HepG2 (cell line): ENCODE measurements around the gene ARHGEF1. TPM values are rescaled to one million over a fixed set of nuclear protein-coding genes. Genes with fewer than 3 reads are reported as not detected.

ENCODE experiments used
- ATAC-seq: fragments of 200-7000 bp; cut with Tn5 transposase; 3 replicates; pipeline ENCODE4 v1.9.1; 2020; ENCODE audit warnings: mild to moderate bottlenecking, moderate library complexity
- BruUV-seq: library from RNA; stranded (reverse); fragments of 400-500 nt; replicated peaks from 2 replicates; lab custom pipeline; 2021; lab: Mats Ljungman, UMichigan
- CTCF ChIA-PET: fragments of 300-600 bp; formaldehyde crosslinking; extraction: SDS; loops from one replicate; lab custom pipeline; 2021; ENCODE audit warnings: low total read pairs, inconsistent platforms, low intra/inter-chr PET ratio; lab: Yijun Ruan, JAX
- POLR2A ChIA-PET: fragments of 350-600 bp; sonication (Branson Sonifier 250); formaldehyde crosslinking; loops from one replicate; lab custom pipeline; 2020; ENCODE audit warnings: antibody characterized with exemption, inconsistent platforms; lab: Yijun Ruan, JAX
- DNase-seq: peaks from one replicate; pipeline ENCODE4 v3.0.0-alpha.2; 2015; ENCODE audit warnings: low spot score
- FAIRE-seq: peaks from 3 replicates; lab custom pipeline; 2011; peaks lifted over from hg19 to GRCh38; lab: Jason Lieb, UNC
- H2AFZ ChIP-seq: one replicate; pipeline ENCODE4 v1.6.1; 2011; ENCODE audit warnings: low read length, inconsistent platforms
- H3K27ac ChIP-seq: fragments of 300-600 bp; 3 replicates; pipeline ENCODE4 v1.8.0; 2011; ENCODE audit warnings: mixed run types, mild to moderate bottlenecking, mixed read lengths, low read length, inconsistent platforms; ENCODE audit not compliant: insufficient read depth; ENCODE audit errors: extremely low read length
- H3K27me3 ChIP-seq, 2 experiments: fragments of 200-600 bp in 1 of 2; 2 replicates in 1 of 2; 3 replicates in 1 of 2; pipeline versions ENCODE4 v1.6.0 to v1.8.0; 2011; ENCODE audit warnings: low read length in 2 of 2, mild to moderate bottlenecking in 2 of 2, moderate library complexity in 2 of 2, inconsistent platforms in 1 of 2; ENCODE audit not compliant: insufficient read depth in 2 of 2, control insufficient read depth in 1 of 2
- H3K36me3 ChIP-seq, 2 experiments: fragments of 200-600 bp in 1 of 2; replicated peaks in 1 of 2; 2 replicates in 1 of 2; 3 replicates in 1 of 2; pipeline versions ENCODE4 v1.5.1 to v1.8.0; 2011; ENCODE audit warnings: low read length in 2 of 2, inconsistent platforms in 1 of 2; ENCODE audit not compliant: insufficient read depth in 2 of 2, control insufficient read depth in 1 of 2
- H3K4me1 ChIP-seq: 2 replicates; pipeline ENCODE4 v1.5.1; 2012; ENCODE audit warnings: low read length, inconsistent platforms; ENCODE audit not compliant: insufficient read depth
- H3K4me2 ChIP-seq: 2 replicates; pipeline ENCODE4 v1.6.0; 2011; ENCODE audit warnings: low read depth, low read length, inconsistent platforms
- H3K4me3 ChIP-seq, 3 experiments: fragments of 200-600 bp in 1 of 3; sonication (generic), shearing (Covaris generic) in 1 of 3; replicated peaks in 1 of 3; 2 replicates each; pipeline ENCODE4 v1.5.1; 2011 to 2016; ENCODE audit warnings: low read length in 3 of 3, inconsistent platforms in 2 of 3, low read depth in 2 of 3, mild to moderate bottlenecking in 2 of 3, control low read depth in 1 of 3, mixed read lengths in 1 of 3; ENCODE audit not compliant: insufficient read depth in 1 of 3
- H3K79me2 ChIP-seq: one replicate; pipeline ENCODE4 v1.6.1; 2011; ENCODE audit warnings: low read length, inconsistent platforms; ENCODE audit not compliant: insufficient read depth
- H3K9ac ChIP-seq: 2 replicates; pipeline ENCODE4 v1.6.0; 2011; ENCODE audit warnings: mild to moderate bottlenecking, low read depth, low read length, inconsistent platforms; ENCODE audit not compliant: insufficient read depth
- H3K9me3 ChIP-seq: 2 replicates; pipeline ENCODE4 v1.5.1; 2012; ENCODE audit warnings: mild to moderate bottlenecking, low read length
- H4K20me1 ChIP-seq: 2 replicates; pipeline ENCODE4 v1.6.0; 2011; ENCODE audit warnings: inconsistent platforms, mild to moderate bottlenecking, low read length, moderate library complexity; ENCODE audit not compliant: insufficient read depth
- BCL3 ChIP-seq: sonication (generic); formaldehyde crosslinking; IDR thresholded peaks from 2 replicates; pipeline ENCODE4 v1.5.1; 2020; ENCODE audit warnings: mild to moderate bottlenecking, missing genetic modification reagents, moderate library complexity
- KLF11 ChIP-seq: IDR thresholded peaks from 2 replicates; pipeline ENCODE4 v1.6.1; 2016; ENCODE audit warnings: missing compliant biosample characterization
- KLF13 ChIP-seq: sonication (generic); formaldehyde crosslinking; IDR thresholded peaks from 2 replicates; pipeline ENCODE4 v1.4.0; 2020; ENCODE audit warnings: mild to moderate bottlenecking, missing genetic modification reagents
- ZNF225 ChIP-seq: sonication (generic); formaldehyde crosslinking; IDR thresholded peaks from 2 replicates; pipeline ENCODE4 v1.4.0; 2020; ENCODE audit warnings: mild to moderate bottlenecking, missing genetic modification reagents
- ZNF263 ChIP-seq: sonication (generic); formaldehyde crosslinking; IDR thresholded peaks from 2 replicates; pipeline ENCODE4 v1.4.0; 2020; ENCODE audit warnings: missing genetic modification reagents
- ZNF510 ChIP-seq: sonication (generic); formaldehyde crosslinking; IDR thresholded peaks from 2 replicates; pipeline ENCODE4 v1.4.0; 2020; ENCODE audit warnings: low read depth, mild to moderate bottlenecking, missing genetic modification reagents
- ZNF646 ChIP-seq: sonication (generic); formaldehyde crosslinking; IDR thresholded peaks from 2 replicates; pipeline ENCODE4 v1.9.0; 2021; ENCODE audit warnings: mild to moderate bottlenecking, missing genetic modification reagents
- ZNF747 ChIP-seq: sonication (generic); formaldehyde crosslinking; IDR thresholded peaks from 2 replicates; pipeline ENCODE4 v1.8.1; 2023; ENCODE audit warnings: missing genetic modification reagents, mild to moderate bottlenecking, borderline replicate concordance
- ZNF839 ChIP-seq: sonication (generic); formaldehyde crosslinking; IDR thresholded peaks from 2 replicates; pipeline ENCODE4 v1.4.0; 2020; ENCODE audit warnings: missing genetic modification reagents, mild to moderate bottlenecking, borderline replicate concordance
- WGBS: methylation state at CpG from one replicate; pipeline ENCODE4 v1.1.6; 2017; ENCODE audit warnings: low lambda C conversion rate; 5-methylcytosine and 5-hydroxymethylcytosine counted together
- in situ Hi-C: cut with HindIII; loops from 2 replicates; pipeline ENCODE4 v1.10.0; 2017; ENCODE audit warnings: low pct_unique_long_range_greater_than_20kb; ENCODE audit not compliant: extremely low pct_ligation_motif_present
- intact Hi-C: fragments of 100-400 bp; cut with micrococcal nuclease; formaldehyde crosslinking; loops from one replicate; pipeline ENCODE4 v1.10.0; 2022; ENCODE audit not compliant: unreplicated experiment
- polyA plus RNA-seq, 8 experiments: library from polyadenylated mRNA; depleted of rRNA in 3 of 8; stranded (reverse) in 7 of 8; unstranded in 1 of 8; fragments of >200 nt; fragmentation: Illumina TruSeq in 4 of 8; extraction: Trizol in 4 of 8; gene quantifications; 2 replicates each; pipeline versions ENCODE4 v1.2.1 to v1.2.3, GENCODE V29; 2011 to 2016; ENCODE audit warnings: low read depth in 4 of 8, missing spikeins in 1 of 8, mixed read lengths in 1 of 8; ENCODE audit not compliant: insufficient read depth in 1 of 8
- total RNA-seq, 5 experiments: library from RNA; depleted of rRNA; stranded (reverse); fragments of >200 nt; fragmentation: Illumina TruSeq; extraction: Trizol; gene quantifications; 2 replicates each; pipeline ENCODE4 v1.2.3, GENCODE V29; 2016; ENCODE audit warnings: low read depth in 1 of 5

Gene ARHGEF1
- total and polyA plus RNA-seq, 2 of the 13 experiments (the other 11 are each of a cell fraction or from before 2014, with no cell fraction given), result 33.7 to 34.7 TPM

- Histone ChIP-seq H3K4me2 (peak within 1 kb of the TSS; percentile 77), H3K9me3 (no peaks in the 10 kb centered on the region), H3K27ac (no peak within 1 kb of the TSS), H2AFZ (no peak within 1 kb of the TSS), H3K27me3 (peaks cover 7 to 87% of the 10 kb centered on the region in 2 experiments), H3K79me2 (no peaks in the 10 kb centered on the region), H4K20me1 (no peaks in the 10 kb centered on the region), H3K9ac (no peak within 1 kb of the TSS), H3K4me1 (peaks cover 11% of the 10 kb centered on the region), H3K36me3 (no peaks in the 10 kb centered on the region), H3K4me3 (peak within 1 kb of the TSS; percentile 26 to 68 (median 54); a peak in 5 of 6 replicates)
- no TSS peak for BruUV-seq
- ChIA-PET POLR2A (no interaction called here), CTCF (no interaction called here)
- TF ChIP-seq ZNF263 (CRISPR knock-in tag) (peak; percentile 89), ZNF747 (CRISPR knock-in tag) (no peak)
- FAIRE-seq (no peak), ATAC-seq (peak; percentile 16; the same call in 1 of the 3 replicates), DNase-seq (no peak)
- in situ Hi-C loops (no loop called here), intact Hi-C loops (no loop called here)
- 3% methylated on average over 30 of the region's 49 CpGs for WGBS
These were observed 45.3 kb downstream of the ARHGEF1 start, which contains the start of gene ERFL for GRCh38 chr19:41928221-41928683. TSS of gene ERFL (minus strand) at chr19:41928449. CDS start at chr19:41912919, 15,530 bp downstream.

- H3K27me3 ChIP-seq, result peaks cover 8 to 93% of the 10 kb centered on the region in 2 experiments
- no TSS peak for BruUV-seq
- no peaks in the 10 kb centered on the region for H3K79me2 ChIP-seq
- DNase-seq (no peak), ATAC-seq (peak; percentile 63), FAIRE-seq (no peak)
- in situ Hi-C loops, result no loop called here
- peaks cover 11% of the 10 kb centered on the region for H3K4me1 ChIP-seq
- H3K9ac ChIP-seq, result no peak overlapping the region
- no peaks in the 10 kb centered on the region for H3K36me3 ChIP-seq
- peak overlapping the region; percentile 51; the same call in 1 of the 2 replicates for H3K4me2 ChIP-seq
- CTCF ChIA-PET, result no interaction called here
- no peak overlapping the region for H2AFZ ChIP-seq
- POLR2A ChIA-PET, result no interaction called here
- WGBS, result 21% methylated on average over 13 of the region's 29 CpGs
- no peak overlapping the region for H3K27ac ChIP-seq
- peak overlapping the region in 2 of 3 experiments; percentile 20 to 40; a peak in 3 of 6 replicates for H3K4me3 ChIP-seq
- intact Hi-C loops, result no loop called here
- no peaks in the 10 kb centered on the region for H4K20me1 ChIP-seq
- H3K9me3 ChIP-seq, result no peaks in the 10 kb centered on the region
- no peak for TF ChIP-seq KLF11 (CRISPR knock-in tag)
- no peak for TF ChIP-seq BCL3 (CRISPR knock-in tag)
- TF ChIP-seq ZNF646 (CRISPR knock-in tag), result peak; percentile 94
- peak; percentile 46; the same call in 1 of the 2 replicates for TF ChIP-seq ZNF225 (CRISPR knock-in tag)
- TF ChIP-seq ZNF839 (CRISPR knock-in tag), result no peak
- no peak for TF ChIP-seq ZNF510 (CRISPR knock-in tag)
- TF ChIP-seq KLF13, result no peak
These were observed 46.0 kb downstream of the ARHGEF1 start for GRCh38 chr19:41928754-41929535.
